Measurements from ENCODE around the gene ENG.

Gene ENG

DNA sequence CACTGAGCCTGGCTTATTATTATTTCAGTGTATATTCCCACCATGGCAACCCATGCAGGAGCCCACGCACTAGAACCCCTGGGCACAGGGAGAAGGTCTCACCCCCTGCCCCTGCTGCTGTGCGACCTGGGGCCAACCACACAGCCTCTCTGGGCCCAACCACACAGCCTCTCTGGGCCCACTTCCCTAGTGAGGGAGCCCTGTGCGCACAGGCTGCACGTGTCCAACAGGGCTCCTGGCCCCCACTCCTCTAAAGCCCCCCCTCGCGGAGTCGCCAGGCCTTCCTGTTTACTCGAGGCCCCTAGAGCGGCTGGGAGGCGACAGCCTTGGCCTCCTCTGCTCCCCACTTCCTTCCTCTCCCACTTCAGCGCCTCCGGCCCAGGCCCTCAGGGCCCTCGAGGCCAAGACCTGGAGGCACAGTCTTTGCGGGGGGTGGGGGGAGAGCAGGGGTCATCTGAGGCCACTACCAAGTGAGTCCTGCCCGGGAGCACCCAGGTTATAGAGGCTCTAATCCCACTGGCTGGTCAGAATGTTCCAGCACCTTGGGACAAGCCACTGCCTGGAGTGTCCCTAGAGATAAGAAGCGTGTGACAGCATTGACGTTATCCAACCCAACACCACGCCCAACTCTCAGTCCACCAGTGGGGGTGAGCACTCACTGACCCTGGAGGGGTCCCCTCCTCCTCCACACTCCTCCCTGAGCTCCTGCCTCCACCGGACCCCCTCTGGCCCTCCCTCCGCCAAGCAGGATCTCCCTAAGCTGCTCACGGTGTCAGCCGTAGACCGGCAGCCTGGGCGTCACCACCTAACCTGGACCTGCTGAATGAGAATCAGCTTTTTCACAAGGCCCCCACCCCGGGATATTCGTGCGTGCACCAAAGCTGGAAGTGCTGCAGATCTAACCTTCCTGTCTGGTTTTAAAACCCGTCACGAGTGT, 7.9 kb upstream of the ENG start:
- ChIA-PET CTCF (interaction anchor here (0.6 to 1.5 kb wide), 3 partner anchors 7 to 1933 kb away, joined by 3 to 5 read pairs (median 3); no protein-coding TSS in a partner anchor), POLR2A (ENCODE audit: low non-redundant PET) (no interaction called here)
- no peak overlapping the region for H3K27ac ChIP-seq
- DNase-seq (ENCODE audit: low spot score): no peak
- TF ChIP-seq, protein P1, sequence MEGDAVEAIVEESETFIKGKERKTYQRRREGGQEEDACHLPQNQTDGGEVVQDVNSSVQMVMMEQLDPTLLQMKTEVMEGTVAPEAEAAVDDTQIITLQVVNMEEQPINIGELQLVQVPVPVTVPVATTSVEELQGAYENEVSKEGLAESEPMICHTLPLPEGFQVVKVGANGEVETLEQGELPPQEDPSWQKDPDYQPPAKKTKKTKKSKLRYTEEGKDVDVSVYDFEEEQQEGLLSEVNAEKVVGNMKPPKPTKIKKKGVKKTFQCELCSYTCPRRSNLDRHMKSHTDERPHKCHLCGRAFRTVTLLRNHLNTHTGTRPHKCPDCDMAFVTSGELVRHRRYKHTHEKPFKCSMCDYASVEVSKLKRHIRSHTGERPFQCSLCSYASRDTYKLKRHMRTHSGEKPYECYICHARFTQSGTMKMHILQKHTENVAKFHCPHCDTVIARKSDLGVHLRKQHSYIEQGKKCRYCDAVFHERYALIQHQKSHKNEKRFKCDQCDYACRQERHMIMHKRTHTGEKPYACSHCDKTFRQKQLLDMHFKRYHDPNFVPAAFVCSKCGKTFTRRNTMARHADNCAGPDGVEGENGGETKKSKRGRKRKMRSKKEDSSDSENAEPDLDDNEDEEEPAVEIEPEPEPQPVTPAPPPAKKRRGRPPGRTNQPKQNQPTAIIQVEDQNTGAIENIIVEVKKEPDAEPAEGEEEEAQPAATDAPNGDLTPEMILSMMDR (conservative IDR thresholded peaks at IDR 0.05; ENCODE audit: low read depth): no peak

DNA sequence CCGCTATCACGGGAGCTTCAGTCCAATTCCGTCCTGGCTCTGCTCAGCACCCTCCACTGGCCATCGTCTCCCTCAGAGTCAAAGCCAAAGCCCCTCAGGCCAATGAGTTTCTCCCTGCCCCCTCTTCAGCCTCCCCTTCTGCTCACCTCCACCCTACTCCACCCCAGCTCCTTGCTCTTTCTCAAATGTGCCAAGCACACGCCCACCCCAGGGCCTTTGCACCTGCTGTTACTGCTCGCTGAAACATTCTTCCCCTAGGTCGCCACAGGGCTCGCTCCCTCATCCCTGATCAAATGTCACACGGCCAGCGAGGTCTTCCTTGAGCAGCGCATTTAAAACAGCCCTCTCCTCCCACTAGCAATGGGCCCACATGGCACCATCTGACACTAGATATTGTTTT, 6.3 kb upstream of the ENG start:
- ChIA-PET POLR2A (ENCODE audit: low non-redundant PET) (no interaction called here), CTCF (interaction anchor here (1.0 to 1.5 kb wide), 2 partner anchors 9 to 13 kb away, joined by 3 to 5 read pairs; no protein-coding TSS in a partner anchor)
- no peak overlapping the region for H3K27ac ChIP-seq
- TF ChIP-seq, protein P1 (conservative IDR thresholded peaks at IDR 0.05; ENCODE audit: low read depth): no peak
- no peak for DNase-seq (ENCODE audit: low spot score)

DNA sequence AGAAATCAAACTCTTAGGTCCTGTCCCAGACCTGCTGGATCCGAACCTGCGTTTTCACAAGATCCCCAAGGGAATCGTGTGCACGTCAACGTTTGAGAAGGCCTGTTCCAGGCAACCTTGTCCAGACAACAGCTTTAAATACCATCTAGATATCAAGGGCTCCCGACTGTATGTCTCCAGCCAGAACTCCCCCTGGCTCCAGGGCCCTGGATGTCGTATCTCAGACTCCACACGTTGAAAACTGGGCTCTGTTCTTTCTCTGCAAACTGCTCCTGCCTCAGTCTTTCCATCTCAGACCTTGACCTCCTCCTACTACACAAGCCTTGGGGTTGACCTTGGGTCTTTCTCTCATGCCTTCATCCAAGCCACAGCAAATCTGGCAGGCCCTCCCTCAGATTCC, 5.8 kb upstream of the ENG start:
- no peak overlapping the region for H3K27ac ChIP-seq
- no peak for DNase-seq (ENCODE audit: low spot score)
- CTCF ChIA-PET: interaction anchor here (2.3 kb wide), 1 partner anchor 10 kb away, joined by 11 read pairs; no protein-coding TSS in a partner anchor
- POLR2A ChIA-PET (ENCODE audit: low non-redundant PET): no interaction called here
- TF ChIP-seq, protein P1 (conservative IDR thresholded peaks at IDR 0.05; ENCODE audit: low read depth): no peak

DNA sequence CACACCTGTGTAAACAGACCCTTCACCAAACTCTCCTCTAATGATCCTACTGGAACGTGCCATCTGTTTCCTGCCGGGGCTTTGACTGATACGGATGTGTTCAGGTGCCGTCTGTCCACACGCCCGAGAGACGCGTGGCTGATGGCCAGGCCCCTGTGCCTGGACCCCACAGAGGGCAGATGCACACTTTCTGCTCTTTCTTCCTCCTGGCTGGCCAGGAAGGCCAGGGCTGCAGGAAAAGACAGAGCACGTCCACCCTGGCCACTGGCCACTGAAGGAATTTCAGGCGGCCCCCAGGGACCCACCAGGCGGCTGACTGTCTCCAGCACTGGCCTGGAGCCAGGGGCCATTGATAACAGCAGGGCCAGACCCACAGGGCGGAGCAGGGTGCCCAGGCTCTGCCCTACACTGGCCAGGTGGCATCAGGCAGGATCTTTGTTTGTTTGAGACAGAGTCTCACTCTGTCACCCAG, 3.6 kb upstream of the ENG start:
- ChIA-PET CTCF (interaction anchor here (2.3 kb wide), 1 partner anchor 12 kb away, joined by 11 read pairs; no protein-coding TSS in a partner anchor), POLR2A (ENCODE audit: low non-redundant PET) (no interaction called here)
- no peak for DNase-seq (ENCODE audit: low spot score)
- TF ChIP-seq, protein P1 (conservative IDR thresholded peaks at IDR 0.05; ENCODE audit: low read depth): no peak
- no peak overlapping the region; the same call in 1 of the 2 replicates for H3K27ac ChIP-seq

DNA sequence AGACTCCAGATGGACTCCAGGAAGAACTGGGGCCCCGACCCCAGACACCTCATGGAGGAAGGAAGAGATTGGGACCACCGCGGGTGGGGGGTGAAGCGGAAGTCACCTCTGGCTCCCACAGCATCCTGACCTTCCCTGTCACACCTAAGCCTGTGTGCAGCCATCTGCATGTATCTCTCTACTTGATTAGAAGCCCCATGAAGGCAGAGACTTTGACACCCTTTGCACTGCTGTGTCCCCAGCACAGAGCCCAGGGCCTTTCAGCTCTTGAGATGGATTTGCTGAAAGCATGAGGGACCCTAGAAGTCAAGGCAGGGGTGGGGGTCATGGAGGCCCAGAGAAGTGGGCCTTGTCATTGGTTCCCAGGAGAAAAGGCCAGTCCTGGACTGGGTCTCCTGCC, 2.8 kb upstream of the ENG start:
- ChIA-PET CTCF (no interaction called here), POLR2A (ENCODE audit: low non-redundant PET) (interaction anchor here (0.6 kb wide), 1 partner anchor 62 kb away, joined by 12 read pairs; no protein-coding TSS in a partner anchor)

DNA sequence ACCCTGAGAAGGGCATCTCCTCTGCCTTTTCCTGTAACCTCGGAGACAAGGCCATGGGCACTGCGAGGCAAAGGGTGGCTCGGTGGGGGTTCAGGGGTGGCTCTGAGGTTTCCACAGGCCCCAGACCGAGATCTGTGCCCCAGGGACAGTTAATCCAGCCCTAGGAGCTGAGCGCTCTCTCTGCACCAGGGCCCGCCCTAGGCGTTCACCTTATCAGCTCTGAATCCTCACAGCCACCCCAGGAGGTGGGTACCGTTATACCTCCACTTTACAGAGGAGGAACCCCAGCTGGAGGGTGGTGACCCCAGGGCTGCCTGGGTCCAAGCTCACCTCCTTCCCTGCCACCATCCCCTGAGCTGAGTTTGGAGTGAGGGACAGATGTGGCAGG, 2.3 kb upstream of the ENG start:
- peak overlapping the region; percentile 71 for H3K27ac ChIP-seq
- TF ChIP-seq, protein P1 (conservative IDR thresholded peaks at IDR 0.05; ENCODE audit: low read depth): no peak
- ChIA-PET POLR2A (ENCODE audit: low non-redundant PET) (interaction anchor here (0.6 kb wide), 1 partner anchor 61 kb away, joined by 12 read pairs; no protein-coding TSS in a partner anchor), CTCF (no interaction called here)
- DNase-seq (ENCODE audit: low spot score): no peak

More for the DNA sequence above, 2.8 kb upstream of the ENG start:
- peak overlapping the region; percentile 71; the same call in 1 of the 2 replicates for H3K27ac ChIP-seq
- TF ChIP-seq, protein P1 (conservative IDR thresholded peaks at IDR 0.05; ENCODE audit: low read depth): no peak
- no peak for DNase-seq (ENCODE audit: low spot score)
